LNCAP (cell line): Measurements from ENCODE around the gene GABRD.

ENCODE experiments used
- TF ChIP-seq, protein P1 (sequence below): fragments of 450-650 bp; IDR thresholded peaks from 2 replicates; pipeline ENCODE4 v1.5.1; 2017; ENCODE audit warnings: mild to moderate bottlenecking

Gene GABRD

DNA sequence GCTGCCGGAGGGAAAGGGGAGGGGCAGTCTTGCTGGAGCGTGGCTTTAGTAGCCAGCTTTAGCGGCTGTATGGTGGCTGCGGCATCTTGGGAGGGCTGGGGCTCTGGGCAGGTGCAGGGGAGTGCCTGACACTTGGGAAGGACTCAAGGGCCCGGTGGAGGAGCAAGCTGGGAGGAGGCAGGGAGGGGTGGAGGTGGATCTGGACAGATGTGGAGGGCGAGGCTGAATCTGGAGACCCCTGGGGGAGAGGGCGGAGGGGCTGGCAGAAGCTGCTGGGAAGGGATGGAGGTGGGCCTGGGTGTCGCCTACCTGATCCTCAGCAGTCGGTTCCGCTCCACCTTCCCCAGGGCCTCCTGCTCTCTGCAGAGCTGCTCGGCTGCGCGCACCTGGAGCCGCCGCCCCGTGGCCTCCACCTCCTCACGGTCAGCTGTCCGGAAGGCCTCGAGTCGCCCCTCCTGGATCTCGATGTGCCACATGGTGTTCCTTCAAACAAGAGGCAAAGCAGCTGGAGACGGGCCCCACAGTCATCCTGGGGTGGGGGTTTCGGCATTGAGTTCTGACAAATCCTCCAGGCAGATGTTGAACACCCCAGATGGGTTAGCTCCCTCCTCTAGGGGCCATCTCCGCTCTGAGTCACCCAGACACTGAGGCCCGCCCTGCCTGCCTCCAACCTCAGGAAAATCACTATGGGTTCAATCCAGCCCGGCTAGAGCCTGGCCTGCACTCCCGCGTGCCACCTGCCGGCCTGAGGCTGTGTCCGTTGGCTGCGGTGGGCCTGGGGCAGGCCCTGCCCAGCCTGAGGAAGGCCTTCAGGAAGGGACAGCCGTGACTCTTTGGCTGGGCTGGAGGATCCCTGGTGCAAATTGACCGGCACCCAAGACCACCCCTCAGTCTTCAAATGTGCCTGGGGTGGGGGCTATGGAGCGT is 45.2 kb upstream of the GABRD start:
- TF ChIP-seq, protein P1, sequence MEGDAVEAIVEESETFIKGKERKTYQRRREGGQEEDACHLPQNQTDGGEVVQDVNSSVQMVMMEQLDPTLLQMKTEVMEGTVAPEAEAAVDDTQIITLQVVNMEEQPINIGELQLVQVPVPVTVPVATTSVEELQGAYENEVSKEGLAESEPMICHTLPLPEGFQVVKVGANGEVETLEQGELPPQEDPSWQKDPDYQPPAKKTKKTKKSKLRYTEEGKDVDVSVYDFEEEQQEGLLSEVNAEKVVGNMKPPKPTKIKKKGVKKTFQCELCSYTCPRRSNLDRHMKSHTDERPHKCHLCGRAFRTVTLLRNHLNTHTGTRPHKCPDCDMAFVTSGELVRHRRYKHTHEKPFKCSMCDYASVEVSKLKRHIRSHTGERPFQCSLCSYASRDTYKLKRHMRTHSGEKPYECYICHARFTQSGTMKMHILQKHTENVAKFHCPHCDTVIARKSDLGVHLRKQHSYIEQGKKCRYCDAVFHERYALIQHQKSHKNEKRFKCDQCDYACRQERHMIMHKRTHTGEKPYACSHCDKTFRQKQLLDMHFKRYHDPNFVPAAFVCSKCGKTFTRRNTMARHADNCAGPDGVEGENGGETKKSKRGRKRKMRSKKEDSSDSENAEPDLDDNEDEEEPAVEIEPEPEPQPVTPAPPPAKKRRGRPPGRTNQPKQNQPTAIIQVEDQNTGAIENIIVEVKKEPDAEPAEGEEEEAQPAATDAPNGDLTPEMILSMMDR = no peak

DNA sequence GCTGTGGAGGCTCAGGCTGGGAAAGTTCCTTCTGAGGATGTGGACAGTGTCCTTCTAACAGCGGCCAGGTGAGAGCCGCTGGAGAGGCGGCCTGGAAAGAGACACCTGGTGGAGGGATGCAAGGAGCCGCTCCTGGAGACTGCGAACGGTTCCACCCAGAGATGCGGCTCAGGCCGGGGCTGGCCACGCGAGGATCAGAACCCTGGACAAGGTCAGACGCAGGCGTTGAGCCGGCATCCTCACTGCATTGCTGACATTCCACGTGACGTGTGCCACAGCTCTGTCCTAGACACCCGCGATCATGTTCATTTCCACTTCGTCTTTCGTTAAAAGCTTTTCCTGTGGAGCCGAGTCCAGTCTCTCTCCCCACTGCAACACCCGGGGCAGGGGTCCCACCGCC is 44.3 kb upstream of the GABRD start:
- TF ChIP-seq, protein P1 = no peak

DNA sequence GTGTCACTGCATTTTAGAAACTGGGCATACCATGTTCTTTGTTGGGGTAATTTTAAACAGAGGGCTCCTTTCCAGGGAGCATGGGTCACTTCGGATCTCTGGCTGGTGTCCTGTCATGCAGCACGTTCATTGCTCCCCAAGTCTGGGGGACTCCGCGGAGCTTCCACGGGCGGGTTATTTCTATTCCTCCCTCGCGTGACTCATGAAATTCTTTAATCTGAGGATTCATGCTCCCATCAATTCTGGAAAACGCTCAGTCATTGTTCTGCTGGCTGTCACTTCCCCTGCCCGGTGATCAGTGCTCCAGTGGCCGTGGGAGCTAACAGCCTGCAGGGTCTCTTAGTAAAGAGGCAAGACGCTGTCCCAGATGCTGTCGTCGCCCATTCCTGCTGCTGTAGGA is 43.6 kb upstream of the GABRD start:
- TF ChIP-seq, protein P1 = no peak

DNA sequence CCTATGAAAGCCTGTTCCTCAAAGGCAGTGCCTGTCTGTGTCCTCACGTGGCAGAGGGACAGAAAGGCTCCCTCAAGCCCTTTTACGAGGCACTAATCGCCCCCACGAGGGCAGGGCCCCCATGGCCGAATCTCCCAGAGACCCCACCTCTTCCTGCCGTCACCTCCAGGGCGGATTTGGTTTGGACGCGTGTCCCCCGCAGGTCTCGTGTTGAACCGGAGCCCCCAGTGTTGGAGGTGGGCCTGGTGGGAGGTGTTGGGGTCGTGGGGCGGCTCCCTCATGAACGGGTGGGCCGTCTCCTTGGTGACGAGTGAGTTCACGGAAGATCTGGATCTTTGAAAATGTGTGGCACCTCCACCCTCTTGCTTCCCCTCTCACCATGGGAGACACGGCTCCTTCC is 43.1 kb upstream of the GABRD start:
- TF ChIP-seq, protein P1 = no peak

DNA sequence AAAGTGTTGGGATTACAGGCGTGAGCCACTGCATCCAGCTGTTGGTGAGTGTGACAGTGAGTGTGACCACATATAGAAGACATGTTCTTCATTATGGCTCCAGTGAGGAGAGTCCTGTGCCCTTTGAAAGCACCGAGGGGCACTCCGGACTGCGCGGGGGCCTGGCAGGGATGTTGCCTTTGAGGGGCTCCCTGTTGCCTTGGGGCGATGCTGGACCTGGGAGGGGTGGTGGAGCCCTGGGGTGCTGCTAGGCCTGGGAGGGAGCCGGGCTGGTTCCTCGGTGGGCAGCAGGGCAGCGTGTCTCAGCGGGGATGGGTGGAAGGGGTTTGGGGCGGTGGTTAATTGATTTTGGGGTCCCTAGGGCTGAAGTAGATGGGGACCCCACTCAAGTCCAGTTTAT is 41.0 kb upstream of the GABRD start:
- TF ChIP-seq, protein P1 = no peak

DNA sequence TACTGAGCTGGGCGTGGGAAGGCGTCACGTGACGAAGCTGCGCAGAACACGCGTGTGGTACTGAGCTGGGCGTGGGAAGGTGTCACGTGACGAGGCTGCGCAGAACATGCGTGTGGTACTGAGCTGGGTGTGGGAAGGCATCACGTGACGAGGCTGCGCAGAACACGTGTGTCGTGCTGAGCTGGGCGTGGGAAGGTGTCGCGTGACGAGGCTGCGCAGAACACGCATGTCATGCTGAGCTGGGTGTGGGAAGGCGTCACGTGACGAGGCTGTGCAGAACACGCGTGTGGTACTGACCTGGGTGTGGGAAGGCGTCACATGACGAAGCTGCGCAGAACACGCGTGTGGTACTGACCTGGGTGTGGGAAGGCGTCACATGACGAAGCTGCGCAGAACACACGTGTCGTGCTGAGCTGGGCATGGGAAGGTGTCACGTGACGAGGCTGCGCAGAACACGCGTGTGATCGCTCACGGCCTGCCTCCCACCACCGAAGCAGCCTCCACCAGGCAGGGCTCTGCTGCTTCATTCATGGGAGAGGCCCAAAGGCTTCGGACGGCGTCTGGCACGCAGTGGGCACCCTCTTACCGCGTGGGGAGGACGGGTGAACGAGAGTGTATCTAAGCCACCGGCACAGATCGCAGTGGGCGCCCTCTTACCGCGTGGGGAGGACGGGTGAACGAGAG is 39.5 kb upstream of the GABRD start:
- TF ChIP-seq, protein P1 = no peak

DNA sequence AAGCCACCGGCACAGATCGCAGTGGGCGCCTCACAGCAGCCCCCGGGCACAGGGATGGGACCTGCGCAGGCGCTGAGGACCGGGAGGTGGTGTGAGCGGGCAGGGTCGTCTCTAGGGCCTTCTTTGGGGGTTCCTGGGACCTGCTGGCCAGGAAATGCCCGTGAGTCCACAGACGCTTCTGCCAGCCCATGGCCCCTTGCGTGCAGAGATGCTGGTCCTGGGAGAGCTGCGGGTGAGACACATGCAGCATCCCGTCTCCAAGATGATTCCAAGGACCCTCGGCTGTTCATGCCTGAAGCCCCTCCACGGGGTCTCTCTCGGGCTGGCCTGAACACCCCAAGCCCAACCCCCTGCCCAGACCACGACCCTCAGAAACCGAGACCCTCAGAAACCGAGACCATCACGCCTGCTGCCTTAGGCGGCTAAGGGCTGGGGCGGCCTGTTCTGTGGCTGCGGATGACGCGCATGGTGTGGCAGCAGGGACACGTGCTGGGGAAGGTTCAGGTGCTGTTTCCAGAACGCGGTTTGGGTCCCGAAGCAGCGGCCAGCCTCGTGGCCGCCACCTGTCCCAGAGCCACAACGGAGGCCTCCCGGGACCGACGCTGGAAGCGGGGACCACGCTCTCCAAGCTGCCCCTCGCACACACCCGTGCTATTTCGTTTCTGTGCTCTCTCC is 38.5 kb upstream of the GABRD start:
- TF ChIP-seq, protein P1 = no peak
